K562 (cell line): ENCODE results near the gene ISG20L2.

Source experiments
- CBFA2T3 ChIP-seq: fragments of 450-650 bp; IDR thresholded peaks from 2 replicates; pipeline ENCODE4 v1.6.1; 2017
- CC2D1A ChIP-seq: fragments of 450-650 bp; IDR thresholded peaks from 2 replicates; pipeline ENCODE4 v1.6.1; 2017; ENCODE audit warnings: mild to moderate bottlenecking
- CTCF ChIP-seq, 3 experiments: IDR thresholded peaks in 2 of 3; conservative IDR thresholded peaks in 1 of 3; 2 replicates each; pipeline ENCODE4 v1.5.1; 2011 to 2012; ENCODE audit warnings: low read length in 3 of 3, mild to moderate bottlenecking in 3 of 3, control low read depth in 2 of 3, improper control_type of control experiment in 1 of 3, inconsistent platforms in 1 of 3, low read depth in 1 of 3, mixed read lengths in 1 of 3, moderate library complexity in 1 of 3; ENCODE audit not compliant: insufficient read depth in 2 of 3
- EWSR1 ChIP-seq: fragments of 450-650 bp; IDR thresholded peaks from 2 replicates; pipeline ENCODE4 v1.6.1; 2018; ENCODE audit warnings: borderline replicate concordance, mild to moderate bottlenecking, low read depth, moderate library complexity; ENCODE audit not compliant: partially characterized antibody
- HDAC2 ChIP-seq: fragments of 450-650 bp; IDR thresholded peaks from 2 replicates; pipeline ENCODE4 v1.6.1; 2016; ENCODE audit warnings: mild to moderate bottlenecking
- HMG20A ChIP-seq: fragments of 450-650 bp; formaldehyde crosslinking; conservative IDR thresholded peaks from 2 replicates; pipeline ENCODE4 v1.4.0; 2020; ENCODE audit warnings: mild to moderate bottlenecking, mixed read lengths
- JUN ChIP-seq, 2 experiments: sonication (generic) in 1 of 2; formaldehyde crosslinking in 1 of 2; IDR thresholded peaks; 2 replicates each; pipeline versions ENCODE4 v1.6.1 to v1.8.0; 2012 to 2022; ENCODE audit warnings: borderline replicate concordance in 2 of 2, mild to moderate bottlenecking in 2 of 2, improper control_type of control experiment in 1 of 2, low read depth in 1 of 2, low read length in 1 of 2, missing genetic modification reagents in 1 of 2
- MAFG ChIP-seq: fragments of 450-650 bp; conservative IDR thresholded peaks from 2 replicates; pipeline ENCODE4 v1.6.1; 2016; ENCODE audit warnings: missing genetic modification characterization, missing compliant biosample characterization
- POLR2A ChIP-seq: fragments of 450-650 bp; conservative IDR thresholded peaks from 2 replicates; pipeline ENCODE4 v1.6.1; 2016
- POLR2AphosphoS5 ChIP-seq: IDR thresholded peaks from 2 replicates; pipeline ENCODE4 v1.6.1; 2011; ENCODE audit warnings: mild to moderate bottlenecking, low read depth, low read length, moderate library complexity; ENCODE audit not compliant: control insufficient read depth, insufficient read depth
- SMARCA5 ChIP-seq: fragments of 450-650 bp; IDR thresholded peaks from 2 replicates; pipeline ENCODE4 v1.6.1; 2016
- ZBED1 ChIP-seq: IDR thresholded peaks from 2 replicates; pipeline ENCODE4 v1.6.1; 2014
- ZKSCAN1 ChIP-seq: fragments of 150-350 bp; IDR thresholded peaks from 2 replicates; pipeline ENCODE4 v1.6.1; 2016; ENCODE audit warnings: low read depth, low read length

DNA sequence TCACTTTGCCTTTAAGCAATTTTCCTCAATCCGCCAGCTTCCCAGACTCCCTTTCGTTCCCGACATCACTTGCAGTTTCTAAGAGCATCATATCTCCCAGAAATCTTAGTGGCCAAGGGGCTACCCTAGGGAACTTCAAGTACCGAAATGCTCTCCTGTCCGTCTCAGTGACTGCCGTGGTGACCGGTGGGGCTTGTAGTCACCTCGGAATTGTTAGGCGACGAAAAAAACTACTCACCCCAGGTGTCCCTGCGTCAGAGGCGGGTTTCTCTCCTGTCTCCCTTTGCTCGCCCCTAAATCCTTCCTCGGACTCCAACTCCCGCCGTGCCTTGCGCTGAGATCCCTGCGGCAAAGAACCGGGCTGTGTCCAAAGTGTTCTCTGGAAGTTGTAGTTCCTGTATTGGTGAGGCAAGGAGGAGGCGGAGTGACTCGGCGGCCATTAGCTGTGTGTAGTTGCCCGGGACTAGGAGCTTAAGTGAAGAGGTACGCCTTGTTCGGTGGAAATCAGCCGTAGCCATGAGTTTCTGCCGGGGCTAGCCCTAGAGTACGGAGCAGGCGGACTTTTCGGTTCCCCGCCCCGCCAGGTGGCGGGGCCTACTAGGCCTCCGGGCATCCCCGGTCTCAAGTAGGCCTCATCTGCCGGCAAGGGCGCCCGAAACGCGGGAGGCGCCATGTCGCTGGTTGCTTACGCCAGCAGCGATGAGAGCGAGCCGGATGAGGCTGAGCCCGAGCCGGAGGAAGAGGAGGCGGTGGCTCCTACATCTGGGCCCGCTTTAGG lies 38.7 kb upstream of the ISG20L2 start, which contains the start of gene PRCC:
- TF ChIP-seq CTCF (IDR thresholded peaks at IDR 0.05 in 2 of 3, conservative IDR thresholded peaks at IDR 0.05 in 1 of 3; ENCODE audit: insufficient read depth in 2 of 3, low read depth in 1 of 3, low read length in 3 of 3) (peak in 1 of 3 experiments; percentile 19; a peak in 2 of 6 replicates), POLR2A (peak; percentile 79), EWSR1 (no peak), HMG20A (CRISPR knock-in tag) (no peak), POLR2AphosphoS5 (peak; percentile 58; the same call in 1 of the 2 replicates), ZBED1 (no peak), ZKSCAN1 (peak; percentile 45; the same call in 1 of the 2 replicates), SMARCA5 (no peak), CBFA2T3 (no peak), JUN (IDR thresholded peaks at IDR 0.05; ENCODE audit: borderline replicate concordance, low read depth, low read length) (0 out of 2 replicates have a peak, but pooled peaks have one; percentile 16), JUN (CRISPR knock-in tag; IDR thresholded peaks at IDR 0.05; ENCODE audit: borderline replicate concordance) (peak; percentile 72; the same call in 1 of the 2 replicates), HDAC2 (peak; percentile 67; the same call in 1 of the 2 replicates), MAFG (no peak), CC2D1A (no peak)
